ENCODE results near the gene LRP1. TPM values are rescaled to one million over a fixed set of nuclear protein-coding genes. Genes with fewer than 3 reads are reported as not detected.

The LRP1 gene
- total RNA-seq, 1 donor from 2014 or later, result 24.5 TPM

DNA sequence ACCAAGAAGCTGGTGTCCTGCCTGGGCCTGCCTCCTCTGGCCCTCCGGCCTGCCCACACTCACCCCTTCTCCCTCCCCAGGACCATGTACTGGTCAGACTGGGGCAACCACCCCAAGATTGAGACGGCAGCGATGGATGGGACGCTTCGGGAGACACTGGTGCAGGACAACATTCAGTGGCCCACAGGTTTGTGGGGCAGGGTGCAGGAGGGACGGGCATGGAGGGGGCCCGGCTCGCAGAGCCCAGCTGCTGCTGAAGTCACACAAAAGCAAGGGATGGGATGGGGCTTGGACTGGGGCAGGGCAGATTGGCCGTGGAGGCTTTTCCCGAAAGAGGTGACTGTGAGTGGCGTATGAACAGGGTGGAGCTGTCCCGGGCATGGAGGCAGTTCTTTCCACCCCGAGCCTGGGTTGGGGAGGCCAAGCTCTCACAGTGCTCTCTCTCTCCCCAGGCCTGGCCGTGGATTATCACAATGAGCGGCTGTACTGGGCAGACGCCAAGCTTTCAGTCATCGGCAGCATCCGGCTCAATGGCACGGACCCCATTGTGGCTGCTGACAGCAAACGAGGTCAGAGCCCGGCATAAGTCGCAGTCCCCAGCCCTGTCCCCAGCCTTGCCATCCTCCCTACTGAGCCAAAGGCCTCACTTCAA, 80.5 kb downstream of the LRP1 start:
- FAIRE-seq (no peak), DNase-seq (ENCODE audit: low read depth) (no peak)
- peaks cover 31% of the 10 kb centered on the region for H3K36me3 ChIP-seq (ENCODE audit: control insufficient read depth, insufficient read depth, low read length)
- TF ChIP-seq, protein P1, sequence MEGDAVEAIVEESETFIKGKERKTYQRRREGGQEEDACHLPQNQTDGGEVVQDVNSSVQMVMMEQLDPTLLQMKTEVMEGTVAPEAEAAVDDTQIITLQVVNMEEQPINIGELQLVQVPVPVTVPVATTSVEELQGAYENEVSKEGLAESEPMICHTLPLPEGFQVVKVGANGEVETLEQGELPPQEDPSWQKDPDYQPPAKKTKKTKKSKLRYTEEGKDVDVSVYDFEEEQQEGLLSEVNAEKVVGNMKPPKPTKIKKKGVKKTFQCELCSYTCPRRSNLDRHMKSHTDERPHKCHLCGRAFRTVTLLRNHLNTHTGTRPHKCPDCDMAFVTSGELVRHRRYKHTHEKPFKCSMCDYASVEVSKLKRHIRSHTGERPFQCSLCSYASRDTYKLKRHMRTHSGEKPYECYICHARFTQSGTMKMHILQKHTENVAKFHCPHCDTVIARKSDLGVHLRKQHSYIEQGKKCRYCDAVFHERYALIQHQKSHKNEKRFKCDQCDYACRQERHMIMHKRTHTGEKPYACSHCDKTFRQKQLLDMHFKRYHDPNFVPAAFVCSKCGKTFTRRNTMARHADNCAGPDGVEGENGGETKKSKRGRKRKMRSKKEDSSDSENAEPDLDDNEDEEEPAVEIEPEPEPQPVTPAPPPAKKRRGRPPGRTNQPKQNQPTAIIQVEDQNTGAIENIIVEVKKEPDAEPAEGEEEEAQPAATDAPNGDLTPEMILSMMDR (IDR thresholded peaks at IDR 0.05; ENCODE audit: insufficient read depth, low read length, severe bottlenecking), result no peak
- no peak overlapping the region for H3K4me3 ChIP-seq (ENCODE audit: low read depth, low read length)
- H3K27me3 ChIP-seq (ENCODE audit: control insufficient read depth, insufficient read depth, low read length), result no peaks in the 10 kb centered on the region

DNA sequence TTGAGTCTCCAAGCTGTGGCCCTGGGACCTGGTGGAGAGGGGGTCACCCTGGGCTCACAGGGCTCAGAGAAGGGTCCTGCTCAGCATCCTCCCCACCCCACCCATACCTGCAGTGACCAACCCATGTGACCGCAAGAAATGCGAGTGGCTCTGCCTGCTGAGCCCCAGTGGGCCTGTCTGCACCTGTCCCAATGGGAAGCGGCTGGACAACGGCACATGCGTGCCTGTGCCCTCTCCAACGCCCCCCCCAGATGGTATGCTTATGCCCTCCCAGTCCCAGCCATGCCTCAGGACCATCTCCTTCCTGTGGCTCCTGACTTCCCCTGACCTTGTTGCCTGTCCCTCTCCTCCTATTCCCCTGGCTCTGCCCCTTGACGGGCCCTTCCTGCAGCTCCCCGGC, 81.6 kb downstream of the LRP1 start:
- Histone ChIP-seq H3K36me3 (ENCODE audit: control insufficient read depth, insufficient read depth, low read length) (peaks cover 23% of the 10 kb centered on the region), H3K4me3 (ENCODE audit: low read depth, low read length) (no peak overlapping the region), H3K27me3 (ENCODE audit: control insufficient read depth, insufficient read depth, low read length) (peaks cover 2% of the 10 kb centered on the region)
- TF ChIP-seq, protein P1 (IDR thresholded peaks at IDR 0.05; ENCODE audit: insufficient read depth, low read length, severe bottlenecking), result no peak
- DNase-seq (ENCODE audit: low read depth), result no peak
- FAIRE-seq, result no peak

DNA sequence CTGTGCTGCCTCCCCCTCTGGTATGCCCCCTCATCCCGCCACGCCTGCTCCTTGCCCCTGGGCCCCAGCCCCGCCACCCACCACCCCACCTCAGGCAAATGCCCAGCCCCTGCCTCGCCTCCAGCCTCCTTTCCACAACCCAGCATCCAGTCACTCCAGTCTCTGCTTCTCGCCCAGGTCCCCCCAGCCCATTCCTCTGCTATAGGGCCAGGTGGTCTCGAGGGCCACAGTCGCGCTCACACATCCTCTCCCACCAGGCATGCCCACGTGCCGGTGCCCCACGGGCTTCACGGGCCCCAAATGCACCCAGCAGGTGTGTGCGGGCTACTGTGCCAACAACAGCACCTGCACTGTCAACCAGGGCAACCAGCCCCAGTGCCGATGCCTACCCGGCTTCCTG, 82.2 kb downstream of the LRP1 start:
- TF ChIP-seq, protein P1 (IDR thresholded peaks at IDR 0.05; ENCODE audit: insufficient read depth, low read length, severe bottlenecking), result no peak
- FAIRE-seq, result no peak
- Histone ChIP-seq H3K27me3 (ENCODE audit: control insufficient read depth, insufficient read depth, low read length) (peaks cover 3% of the 10 kb centered on the region), H3K36me3 (ENCODE audit: control insufficient read depth, insufficient read depth, low read length) (peaks cover 20% of the 10 kb centered on the region), H3K4me3 (ENCODE audit: low read depth, low read length) (no peak overlapping the region)
- no peak for DNase-seq (ENCODE audit: low read depth)

DNA sequence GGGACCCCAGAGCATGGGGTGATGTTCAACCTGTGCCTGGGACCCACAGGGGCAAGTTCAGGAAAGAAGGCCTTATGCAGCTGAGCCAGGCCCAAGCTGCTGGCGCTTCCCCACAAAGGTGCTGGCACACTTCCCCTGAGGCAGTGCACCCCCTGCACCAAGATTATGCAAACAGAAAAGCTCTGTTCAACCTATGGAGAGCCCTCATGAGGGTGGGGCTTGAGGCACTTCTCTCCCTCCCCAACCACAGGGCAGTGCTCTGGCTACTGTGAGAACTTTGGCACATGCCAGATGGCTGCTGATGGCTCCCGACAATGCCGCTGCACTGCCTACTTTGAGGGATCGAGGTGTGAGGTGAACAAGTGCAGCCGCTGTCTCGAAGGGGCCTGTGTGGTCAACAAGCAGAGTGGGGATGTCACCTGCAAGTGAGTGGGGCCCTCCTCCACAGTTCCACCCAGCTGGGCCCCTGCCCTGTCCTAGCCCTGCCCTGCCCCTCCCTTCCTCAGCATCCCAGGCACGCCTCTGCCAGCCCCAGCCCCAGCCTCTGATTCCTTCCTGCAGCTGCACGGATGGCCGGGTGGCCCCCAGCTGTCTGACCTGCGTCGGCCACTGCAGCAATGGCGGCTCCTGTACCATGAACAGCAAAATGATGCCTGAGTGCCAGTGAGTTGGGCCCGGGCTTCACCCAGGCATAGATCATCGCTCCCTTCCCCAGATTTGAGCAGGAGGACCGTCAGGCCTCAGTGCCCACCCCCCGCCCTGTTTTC, 82.8 kb downstream of the LRP1 start:
- Histone ChIP-seq H3K36me3 (ENCODE audit: control insufficient read depth, insufficient read depth, low read length) (peaks cover 16% of the 10 kb centered on the region), H3K4me3 (ENCODE audit: low read depth, low read length) (no peak overlapping the region), H3K27me3 (ENCODE audit: control insufficient read depth, insufficient read depth, low read length) (peaks cover 3% of the 10 kb centered on the region)
- TF ChIP-seq, protein P1 (IDR thresholded peaks at IDR 0.05; ENCODE audit: insufficient read depth, low read length, severe bottlenecking), result no peak
- no peak for DNase-seq (ENCODE audit: low read depth)
- FAIRE-seq, result no peak

DNA sequence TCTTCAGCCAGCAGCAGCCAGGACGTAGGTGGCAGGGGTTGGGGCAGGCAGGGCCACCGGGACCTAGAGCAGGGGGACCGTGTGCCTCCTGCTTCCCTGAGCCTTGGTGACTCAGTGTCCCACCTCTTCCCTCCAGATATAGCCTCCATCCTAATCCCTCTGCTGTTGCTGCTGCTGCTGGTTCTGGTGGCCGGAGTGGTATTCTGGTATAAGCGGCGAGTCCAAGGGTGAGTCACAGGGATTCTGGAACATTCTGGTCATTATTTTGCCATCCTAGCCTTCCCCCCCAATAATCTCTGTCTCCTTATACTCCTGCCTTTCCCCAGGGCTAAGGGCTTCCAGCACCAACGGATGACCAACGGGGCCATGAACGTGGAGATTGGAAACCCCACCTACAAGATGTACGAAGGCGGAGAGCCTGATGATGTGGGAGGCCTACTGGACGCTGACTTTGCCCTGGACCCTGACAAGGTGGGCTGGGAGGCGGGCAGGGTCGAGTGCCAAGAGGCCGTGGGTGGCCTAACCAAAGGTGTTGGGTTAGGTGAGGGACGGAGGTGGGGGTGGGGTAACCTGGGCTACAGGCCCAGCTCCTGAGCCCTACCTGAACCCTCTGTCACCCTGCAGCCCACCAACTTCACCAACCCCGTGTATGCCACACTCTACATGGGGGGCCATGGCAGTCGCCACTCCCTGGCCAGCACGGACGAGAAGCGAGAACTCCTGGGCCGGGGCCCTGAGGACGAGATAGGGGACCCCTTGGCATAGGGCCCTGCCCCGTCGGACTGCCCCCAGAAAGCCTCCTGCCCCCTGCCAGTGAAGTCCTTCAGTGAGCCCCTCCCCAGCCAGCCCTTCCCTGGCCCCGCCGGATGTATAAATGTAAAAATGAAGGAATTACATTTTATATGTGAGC, 83.8 kb downstream of the LRP1 start:
- no peak for FAIRE-seq
- Histone ChIP-seq H3K4me3 (ENCODE audit: low read depth, low read length) (no peak overlapping the region), H3K27me3 (ENCODE audit: control insufficient read depth, insufficient read depth, low read length) (peaks cover 3% of the 10 kb centered on the region), H3K36me3 (ENCODE audit: control insufficient read depth, insufficient read depth, low read length) (peaks cover 14% of the 10 kb centered on the region)
- TF ChIP-seq, protein P1 (IDR thresholded peaks at IDR 0.05; ENCODE audit: insufficient read depth, low read length, severe bottlenecking), result no peak
- DNase-seq (ENCODE audit: low read depth), result no peak

Measured in bronchial epithelial cell (primary cell).